ENCODE results near the gene GPAT3.
"Not testable (repeated sequence)": the region's sequence is repeated elsewhere in the genome, so short reads cannot be mapped to it uniquely, and the experiment has no call there.

The GPAT3 gene

GRCh38 chr4:83613994-83614393 lies 78.1 kb downstream of the GPAT3 start:
- TF ChIP-seq ZFX (IDR thresholded peaks at IDR 0.05) (no peak), CTCF (conservative IDR thresholded peaks at IDR 0.05) (no peak)
- H3K27ac ChIP-seq, result no peak overlapping the region

GRCh38 chr4:83616252-83616651 lies 80.3 kb downstream of the GPAT3 start:
- TF ChIP-seq CTCF (conservative IDR thresholded peaks at IDR 0.05) (no peak), ZFX (IDR thresholded peaks at IDR 0.05) (no peak)
- H3K27ac ChIP-seq, result no peak overlapping the region

DNA sequence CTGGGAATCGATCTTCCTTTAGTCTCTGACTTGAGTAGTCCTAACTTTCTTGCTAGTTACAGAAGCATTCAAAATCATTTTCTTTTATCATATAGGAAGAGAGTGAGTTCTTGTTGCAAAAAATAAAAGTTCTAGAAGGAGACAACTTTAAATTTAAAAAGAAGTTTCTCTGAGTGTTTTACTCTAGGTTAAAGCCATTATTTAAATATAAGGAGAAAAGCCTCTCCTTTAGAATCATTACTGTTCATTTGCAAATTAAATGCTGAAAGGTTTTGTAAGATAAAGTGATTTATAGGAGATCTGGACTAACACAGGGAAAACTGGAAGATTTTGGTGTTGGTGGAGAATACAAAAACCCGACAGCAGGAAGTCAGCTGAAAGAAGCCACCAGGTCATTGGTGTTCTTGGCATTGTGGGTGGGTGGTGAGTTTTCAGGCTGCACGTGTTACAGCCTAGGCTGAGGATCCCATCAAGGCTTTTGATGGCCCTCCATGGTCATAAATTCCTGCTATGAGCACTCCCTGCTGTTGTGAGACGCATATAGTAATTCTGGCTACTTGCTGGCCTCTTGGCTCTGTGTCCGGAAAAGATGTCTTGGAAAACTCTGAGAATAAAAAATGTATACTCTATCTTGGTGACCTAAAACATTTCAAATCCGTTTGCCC lies 81.6 kb downstream of the GPAT3 start:
- H3K27ac ChIP-seq, result no peak overlapping the region
- TF ChIP-seq ZFX (IDR thresholded peaks at IDR 0.05) (no peak), CTCF (conservative IDR thresholded peaks at IDR 0.05) (no peak)

DNA sequence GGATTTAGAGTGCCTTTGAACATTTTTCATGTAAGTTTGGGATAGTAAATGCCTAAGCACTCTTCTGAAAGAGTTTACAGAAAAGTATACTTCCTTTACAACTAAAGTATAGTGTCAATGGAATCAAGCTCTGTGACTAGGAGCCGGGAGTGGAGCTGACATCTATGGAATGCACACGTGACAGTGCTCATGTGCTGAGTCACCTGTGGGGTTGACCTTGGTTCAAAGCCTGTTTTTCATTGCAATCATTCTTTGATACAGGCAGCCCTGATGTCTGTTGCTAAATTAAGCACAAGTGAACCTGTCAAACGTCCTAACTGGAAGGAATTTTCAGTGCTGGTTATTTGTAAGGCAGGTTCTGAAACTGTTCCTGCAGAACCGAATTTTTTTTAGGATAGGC lies 82.5 kb downstream of the GPAT3 start:
- no peak for TF ChIP-seq CTCF (conservative IDR thresholded peaks at IDR 0.05)
- no peak overlapping the region for H3K27ac ChIP-seq

GRCh38 chr4:83618991-83619645 lies 83.2 kb downstream of the GPAT3 start:
- H3K27ac ChIP-seq, result no peak overlapping the region
- TF ChIP-seq CTCF (conservative IDR thresholded peaks at IDR 0.05), result no peak
- no peak for TF ChIP-seq ZFX (IDR thresholded peaks at IDR 0.05)

DNA sequence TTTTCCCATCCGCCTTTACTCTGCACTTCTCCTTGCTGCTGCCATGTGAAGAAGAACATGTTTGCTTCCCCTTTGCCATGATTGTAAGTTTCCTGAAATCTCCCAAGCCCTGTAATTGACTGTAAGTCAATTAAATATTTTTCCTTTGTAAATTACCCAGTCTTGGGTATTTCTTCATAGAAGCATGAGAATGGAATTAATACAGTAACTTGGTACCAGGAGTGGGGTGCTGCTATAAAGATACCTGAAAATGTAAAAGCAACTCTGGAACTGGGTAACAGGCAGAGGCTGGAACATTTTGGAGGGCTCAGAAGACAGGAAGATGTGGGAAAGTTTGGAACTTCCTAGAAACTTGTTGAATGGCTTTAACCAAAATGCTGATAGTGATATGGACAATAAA lies 86.2 kb downstream of the GPAT3 start:
- not testable (repeated sequence) for H3K27ac ChIP-seq

- no peak overlapping the region for H3K27ac ChIP-seq
- TF ChIP-seq ZFX (IDR thresholded peaks at IDR 0.05), result no peak
- no peak for TF ChIP-seq CTCF (conservative IDR thresholded peaks at IDR 0.05)
Measured at GRCh38 chr4:83625821-83626220, 89.9 kb downstream of the GPAT3 start.

Measured in C4-2B (cell line).